Peyer's patch (tissue), 4 donors: ENCODE results near the gene PTPN4. TPM values are rescaled to one million over a fixed set of nuclear protein-coding genes. Genes with fewer than 3 reads are reported as not detected.
A peak's percentile ranks its signal among the peaks of the same experiment; 100 is the strongest.

Experiments used
- DNase-seq, 3 donors: peaks; one replicate each; pipeline ENCODE4 v3.0.0-alpha.2; 2017 to 2019
- H3K27ac ChIP-seq, 4 donors: fragments of 200-600 bp; sonication (generic); one replicate each; pipeline ENCODE4 v1.5.1; 2016 to 2019
- H3K27me3 ChIP-seq, 2 donors: fragments of 200-600 bp; sonication (generic); one replicate each; pipeline ENCODE4 v1.5.1; 2019
- H3K36me3 ChIP-seq, 3 donors: fragments of 200-600 bp; sonication (generic); one replicate each; pipeline ENCODE4 v1.5.1; 2016 to 2019
- H3K4me1 ChIP-seq, 4 donors: fragments of 200-600 bp; sonication (generic); one replicate each; pipeline ENCODE4 v1.5.1; 2016 to 2019
- H3K4me3 ChIP-seq, 4 donors: fragments of 200-600 bp; sonication (generic); 1 replicate in 3 of 4; 2 replicates in 1 of 4; pipeline ENCODE4 v1.5.1; 2016 to 2019; ENCODE audit warnings: mild to moderate bottlenecking in 1 of 4
- H3K9me3 ChIP-seq, 4 donors: fragments of 200-600 bp; sonication (generic); one replicate each; pipeline ENCODE4 v1.5.1; 2016 to 2019; ENCODE audit warnings: mild to moderate bottlenecking in 1 of 4
- POLR2A ChIP-seq, 2 donors: fragments of 450-650 bp; IDR thresholded peaks; one replicate each; pipeline ENCODE4 v1.5.1; 2017; ENCODE audit warnings: antibody characterized with exemption in 2 of 2, mild to moderate bottlenecking in 2 of 2, moderate library complexity in 2 of 2
- total RNA-seq, 4 donors: library from RNA; depleted of rRNA; stranded (reverse); fragments of >200 nt; gene quantifications; one replicate each; pipeline ENCODE4 v1.1.0, GENCODE V29; 2016
- TF ChIP-seq, protein P1 (sequence below), 6 experiments: fragments of 450-650 bp in 4 of 6; fragments of 200-600 bp in 2 of 6; sonication (generic) in 1 of 6; IDR thresholded peaks; one replicate each; pipeline ENCODE4 v1.5.1; 2017 to 2019; ENCODE audit warnings: antibody characterized with exemption in 6 of 6, mild to moderate bottlenecking in 3 of 6, moderate library complexity in 1 of 6

PTPN4 gene
- total RNA-seq, 4 donors from 2014 or later = 33.1 to 86.6 (median 43.5) TPM

DNA sequence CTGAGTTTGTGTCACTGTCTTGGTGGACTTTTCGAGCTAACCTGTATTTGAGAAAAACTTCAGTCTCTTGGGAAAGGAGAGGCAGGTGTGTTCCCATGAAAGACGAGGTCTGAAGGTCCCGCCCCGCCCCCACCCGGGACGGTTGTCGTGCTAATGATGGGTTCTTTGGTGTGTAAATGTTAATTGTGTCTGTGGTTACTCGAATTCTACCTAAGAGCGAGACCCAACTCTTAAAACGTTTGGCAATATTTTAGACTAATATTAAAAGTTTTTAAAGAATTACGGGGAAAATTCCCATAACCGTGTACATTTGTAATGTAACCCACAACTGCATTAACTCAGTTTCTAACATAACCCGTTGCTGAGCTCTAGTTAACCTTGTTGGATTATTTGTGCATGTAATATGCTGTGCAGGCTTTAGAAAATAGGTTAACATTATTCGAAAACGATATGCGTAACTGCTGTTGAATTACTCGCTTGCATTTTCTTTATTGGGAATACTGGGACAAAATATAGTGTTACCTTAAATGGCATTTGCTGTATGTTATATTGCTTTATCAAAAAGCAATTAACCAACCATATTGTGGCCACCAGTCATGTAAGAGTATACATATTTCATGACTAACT lies 254.0 kb downstream of the PTPN4 start:
- Histone ChIP-seq H3K27me3 (no peaks in the 10 kb centered on the region), H3K4me3 (peak overlapping the region; percentile 62 to 98 (median 86)), H3K27ac (peak overlapping the region; percentile 82 to 91 (median 83)), H3K36me3 (no peaks in the 10 kb centered on the region), H3K4me1 (peaks cover 0 to 19% (median 0%) of the 10 kb centered on the region in 4 donors), H3K9me3 (no peaks in the 10 kb centered on the region)
- TF ChIP-seq, protein P1, sequence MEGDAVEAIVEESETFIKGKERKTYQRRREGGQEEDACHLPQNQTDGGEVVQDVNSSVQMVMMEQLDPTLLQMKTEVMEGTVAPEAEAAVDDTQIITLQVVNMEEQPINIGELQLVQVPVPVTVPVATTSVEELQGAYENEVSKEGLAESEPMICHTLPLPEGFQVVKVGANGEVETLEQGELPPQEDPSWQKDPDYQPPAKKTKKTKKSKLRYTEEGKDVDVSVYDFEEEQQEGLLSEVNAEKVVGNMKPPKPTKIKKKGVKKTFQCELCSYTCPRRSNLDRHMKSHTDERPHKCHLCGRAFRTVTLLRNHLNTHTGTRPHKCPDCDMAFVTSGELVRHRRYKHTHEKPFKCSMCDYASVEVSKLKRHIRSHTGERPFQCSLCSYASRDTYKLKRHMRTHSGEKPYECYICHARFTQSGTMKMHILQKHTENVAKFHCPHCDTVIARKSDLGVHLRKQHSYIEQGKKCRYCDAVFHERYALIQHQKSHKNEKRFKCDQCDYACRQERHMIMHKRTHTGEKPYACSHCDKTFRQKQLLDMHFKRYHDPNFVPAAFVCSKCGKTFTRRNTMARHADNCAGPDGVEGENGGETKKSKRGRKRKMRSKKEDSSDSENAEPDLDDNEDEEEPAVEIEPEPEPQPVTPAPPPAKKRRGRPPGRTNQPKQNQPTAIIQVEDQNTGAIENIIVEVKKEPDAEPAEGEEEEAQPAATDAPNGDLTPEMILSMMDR (IDR thresholded peaks at IDR 0.05) = no peak
- no peak for TF ChIP-seq POLR2A (IDR thresholded peaks at IDR 0.05)
- DNase-seq = peak in 2 of 3 donors; percentile 30 to 72

DNA sequence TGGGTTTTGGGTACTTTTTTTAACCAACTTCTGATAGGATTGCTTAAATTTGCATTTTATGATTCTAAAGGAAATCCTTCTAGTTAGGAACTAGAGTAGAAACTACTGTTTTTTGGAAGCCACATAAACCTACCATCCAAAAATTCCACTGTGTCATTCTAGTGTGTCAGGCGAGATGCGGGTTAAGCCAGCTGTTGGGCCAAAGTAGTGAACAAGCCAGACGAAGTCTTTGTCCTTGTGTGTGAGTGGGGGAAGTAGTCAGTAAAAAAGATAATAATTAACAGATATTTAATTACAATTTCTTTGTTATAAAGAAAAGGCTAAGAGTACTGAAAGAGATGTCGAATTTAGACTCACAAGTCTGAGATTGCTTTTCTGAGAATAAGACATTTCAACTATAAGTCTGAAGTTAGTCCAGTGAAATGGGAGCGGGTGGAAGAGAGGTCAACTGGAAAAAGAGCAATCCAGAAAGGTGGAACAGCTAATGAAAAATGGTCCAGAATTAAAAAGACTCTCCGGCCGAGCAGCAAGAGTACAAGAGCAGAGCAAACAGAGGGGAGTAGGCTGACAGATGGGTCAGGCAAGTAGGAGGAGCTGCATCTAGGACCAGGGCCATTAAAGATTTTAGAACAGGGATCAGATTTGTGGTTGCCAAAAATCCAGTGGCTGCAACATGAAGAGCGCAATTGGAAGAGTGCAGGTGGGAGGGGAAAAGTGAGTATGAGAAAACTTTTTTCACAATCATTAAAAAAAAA lies 254.7 kb downstream of the PTPN4 start:
- Histone ChIP-seq H3K27me3 (no peaks in the 10 kb centered on the region), H3K9me3 (no peaks in the 10 kb centered on the region), H3K36me3 (no peaks in the 10 kb centered on the region), H3K4me1 (peaks cover 0 to 19% (median 0%) of the 10 kb centered on the region in 4 donors), H3K4me3 (peak overlapping the region in 2 of 4 donors; percentile 62 to 78), H3K27ac (no peak overlapping the region)
- TF ChIP-seq, protein P1 (IDR thresholded peaks at IDR 0.05) = no peak
- no peak for TF ChIP-seq POLR2A (IDR thresholded peaks at IDR 0.05)
- no peak for DNase-seq

DNA sequence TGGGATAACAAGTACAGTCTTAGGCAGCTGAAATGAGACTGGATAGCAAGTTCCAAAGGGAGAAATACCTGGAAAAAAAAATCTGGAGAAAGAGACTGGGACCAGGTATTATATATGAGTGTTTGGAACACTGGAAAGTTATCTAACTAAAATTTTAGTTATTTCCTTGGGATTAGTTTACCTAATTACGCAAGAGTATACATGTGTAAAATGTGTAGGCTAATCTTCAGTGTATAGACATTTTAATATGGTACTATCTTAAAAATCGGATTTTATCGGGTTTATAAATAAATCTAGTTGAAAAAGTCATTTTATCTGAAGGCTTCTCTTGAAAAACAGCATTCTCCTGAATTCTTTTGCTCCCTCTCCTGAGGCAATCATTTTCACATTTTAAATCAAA lies 257.1 kb downstream of the PTPN4 start:
- Histone ChIP-seq H3K36me3 (no peaks in the 10 kb centered on the region), H3K27me3 (no peaks in the 10 kb centered on the region), H3K4me1 (peaks cover 0 to 14% (median 0%) of the 10 kb centered on the region in 4 donors), H3K4me3 (no peak overlapping the region), H3K27ac (no peak overlapping the region), H3K9me3 (no peaks in the 10 kb centered on the region)
- DNase-seq = no peak
- TF ChIP-seq, protein P1 (IDR thresholded peaks at IDR 0.05) = no peak
- no peak for TF ChIP-seq POLR2A (IDR thresholded peaks at IDR 0.05)

DNA sequence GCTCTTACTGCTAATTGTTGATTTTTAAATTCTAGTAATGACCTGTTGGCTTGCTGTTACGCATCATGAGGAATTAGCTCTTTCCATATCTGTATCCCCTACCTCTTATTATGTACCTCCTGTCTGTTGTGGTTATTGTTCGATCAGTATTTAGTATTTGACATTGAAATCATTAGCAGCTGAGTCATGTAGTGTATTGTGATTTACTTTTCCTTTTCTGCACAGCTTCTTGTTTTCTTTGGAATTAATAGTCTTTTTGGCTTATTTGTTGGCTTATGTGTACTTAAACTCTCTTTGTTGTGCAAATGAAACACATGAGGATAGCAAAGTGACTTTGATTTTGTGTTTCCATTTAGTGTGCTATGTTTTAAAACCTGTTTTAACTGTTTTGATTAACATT lies 257.5 kb downstream of the PTPN4 start:
- Histone ChIP-seq H3K4me1 (peaks cover 0 to 10% (median 0%) of the 10 kb centered on the region in 4 donors), H3K27me3 (no peaks in the 10 kb centered on the region), H3K27ac (no peak overlapping the region), H3K36me3 (no peaks in the 10 kb centered on the region), H3K9me3 (no peaks in the 10 kb centered on the region), H3K4me3 (no peak overlapping the region)
- no peak for DNase-seq
- TF ChIP-seq POLR2A (IDR thresholded peaks at IDR 0.05) = no peak
- TF ChIP-seq, protein P1 (IDR thresholded peaks at IDR 0.05) = no peak

DNA sequence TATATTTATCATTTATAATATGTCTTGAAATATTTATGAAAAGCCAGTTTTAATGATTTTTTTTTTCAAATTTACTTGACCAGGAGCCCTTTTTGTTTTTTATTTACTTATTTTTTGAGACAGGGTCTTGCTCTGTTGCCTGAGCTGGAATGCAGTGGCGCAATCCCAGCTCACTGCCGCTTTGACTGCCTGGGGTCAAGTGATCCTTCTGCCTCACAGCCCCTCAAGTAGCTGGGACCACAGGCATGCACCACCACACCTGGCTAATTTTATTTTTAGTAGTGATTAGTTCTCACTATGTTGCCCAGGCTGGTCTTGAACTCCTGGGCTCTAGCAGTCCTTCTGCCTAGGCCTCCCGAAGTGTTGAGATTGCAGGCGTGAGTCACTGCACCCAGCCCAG lies 258.8 kb downstream of the PTPN4 start:
- no peak overlapping the region for H3K27ac ChIP-seq
- peaks cover 0 to 9% (median 0%) of the 10 kb centered on the region in 4 donors for H3K4me1 ChIP-seq
- TF ChIP-seq POLR2A (IDR thresholded peaks at IDR 0.05) = no peak
- TF ChIP-seq, protein P1 (IDR thresholded peaks at IDR 0.05) = no peak
- H3K27me3 ChIP-seq = no peaks in the 10 kb centered on the region
- H3K4me3 ChIP-seq = no peak overlapping the region
- H3K36me3 ChIP-seq = no peaks in the 10 kb centered on the region
- no peak for DNase-seq
- H3K9me3 ChIP-seq = no peaks in the 10 kb centered on the region
